DMS 273 treated with DMSO at 0.1 percent for 48 hours (cell line): ENCODE data around the gene UVSSA.
"Not testable (repeated sequence)": the region's sequence is repeated elsewhere in the genome, so short reads cannot be mapped to it uniquely, and the experiment has no call there.

Source experiments
- DNase-seq: peaks from one replicate; lab custom pipeline; 2025; lab: John Stamatoyannopoulos, UW

UVSSA gene

DNA sequence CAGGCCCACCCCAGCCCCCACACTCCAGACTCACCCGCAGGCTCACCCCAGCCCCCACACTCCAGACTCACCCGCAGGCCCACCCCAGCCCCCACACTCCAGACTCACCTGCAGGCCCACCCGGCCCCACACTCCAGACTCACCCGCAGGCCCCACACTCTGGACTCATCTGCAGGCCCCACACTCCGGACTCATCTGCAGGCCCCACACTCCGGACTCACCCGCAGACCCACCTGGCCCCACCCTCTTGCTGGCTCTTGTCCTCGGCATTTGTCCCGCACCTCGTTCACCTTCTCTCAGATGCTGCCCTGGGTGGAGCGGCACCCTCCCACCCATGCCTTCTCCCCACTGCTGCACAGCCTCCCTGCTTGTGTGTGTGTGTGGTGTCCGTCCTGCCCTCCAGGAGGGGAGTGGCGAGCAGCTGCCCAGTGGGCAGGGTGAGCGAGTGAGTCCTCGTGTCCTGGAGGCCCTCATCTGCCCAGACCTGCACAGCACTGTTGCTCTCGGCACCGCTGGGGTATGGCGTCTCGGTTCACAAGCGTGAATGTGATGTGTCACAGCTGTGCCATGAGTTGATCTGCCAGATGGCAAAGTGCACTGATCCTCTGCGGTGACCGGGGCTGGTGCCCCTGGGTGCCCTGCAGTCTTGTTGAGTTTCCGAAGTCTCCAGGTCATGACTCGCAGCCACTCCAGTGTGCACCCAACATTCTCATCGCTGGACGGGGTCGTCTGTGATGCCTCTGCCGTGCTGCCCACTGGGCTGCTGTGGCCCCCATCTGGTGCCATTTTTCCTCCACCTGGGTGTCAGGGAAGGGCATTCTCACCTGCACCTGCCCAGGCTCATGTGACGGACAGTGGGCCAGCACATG is 29.6 kb upstream of the UVSSA start:
- no peak for DNase-seq

DNA sequence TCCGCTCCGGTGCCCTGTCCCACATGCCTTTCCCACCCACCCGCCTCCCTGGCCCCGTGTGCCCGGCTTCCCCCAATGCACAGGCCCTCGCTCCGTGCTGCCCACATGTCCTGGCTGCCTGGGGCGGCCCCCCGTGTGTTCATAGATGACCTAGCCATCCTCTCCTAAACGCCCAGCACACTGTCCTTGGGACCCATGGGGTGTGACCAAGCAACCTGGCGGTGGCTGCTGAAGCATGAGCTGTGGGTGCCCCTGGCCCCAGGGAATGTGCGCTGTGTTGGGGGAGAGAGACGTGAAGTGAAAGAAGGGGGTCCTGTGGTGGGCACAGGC is 29.0 kb upstream of the UVSSA start:
- DNase-seq = no peak

DNA sequence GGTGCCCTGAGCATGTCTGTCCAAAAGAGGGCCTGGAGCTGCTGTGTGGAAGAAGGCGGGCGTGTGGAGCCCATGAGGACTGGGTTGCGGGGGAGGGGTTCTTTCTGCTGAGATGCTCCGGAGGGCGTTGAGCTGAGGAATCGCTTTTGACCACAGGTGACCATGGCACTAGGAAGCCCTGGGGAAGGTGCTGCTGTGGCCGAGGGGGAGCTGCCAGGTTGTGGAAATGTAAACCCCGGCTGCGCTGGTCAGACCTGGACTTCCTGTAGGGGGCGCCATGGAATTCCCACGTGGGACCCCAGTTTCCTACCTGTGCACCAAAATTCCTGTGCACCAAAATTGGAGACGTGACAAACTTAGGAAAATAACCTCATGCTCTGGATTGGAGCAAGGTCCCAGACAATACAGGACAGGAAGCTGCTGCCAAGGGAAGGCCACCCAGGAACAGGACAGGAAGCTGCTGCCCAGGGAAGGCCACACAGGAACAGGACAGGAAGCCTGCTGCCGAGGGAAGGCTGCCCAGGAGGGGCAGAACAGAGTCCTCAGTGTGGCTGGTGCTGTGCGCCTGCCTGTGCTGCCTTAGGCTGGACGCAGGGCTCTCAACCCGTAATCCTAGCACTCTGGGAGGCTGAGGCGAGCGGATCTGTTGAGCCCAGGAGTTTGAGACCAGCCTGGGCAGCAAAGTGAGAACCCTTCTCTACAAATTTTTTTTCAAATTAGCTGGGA is 28.4 kb upstream of the UVSSA start:
- no peak for DNase-seq

DNA sequence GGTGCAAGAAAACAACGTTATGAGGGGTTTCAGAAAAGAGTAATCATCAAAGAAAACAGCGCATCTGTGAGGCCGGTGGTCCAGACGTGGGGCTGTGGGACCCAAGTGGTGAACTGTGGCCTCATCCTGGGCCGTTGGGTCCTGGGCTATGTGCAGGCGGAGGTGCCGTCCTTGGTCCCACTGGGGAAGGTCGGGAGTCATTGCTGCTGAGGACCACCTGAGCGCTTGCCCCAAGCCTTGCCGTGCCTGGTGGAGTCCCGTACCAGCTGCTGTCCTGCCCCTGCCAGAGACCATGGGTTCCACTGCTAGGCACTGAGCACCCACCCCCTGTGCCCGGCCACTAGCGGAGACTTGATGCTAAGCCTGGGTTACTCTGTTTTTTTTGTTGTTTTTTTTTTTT is 25.5 kb upstream of the UVSSA start:
- DNase-seq = no peak

GRCh38 chr4:1321946-1322650 is 24.9 kb upstream of the UVSSA start:
- DNase-seq = no peak

DNA sequence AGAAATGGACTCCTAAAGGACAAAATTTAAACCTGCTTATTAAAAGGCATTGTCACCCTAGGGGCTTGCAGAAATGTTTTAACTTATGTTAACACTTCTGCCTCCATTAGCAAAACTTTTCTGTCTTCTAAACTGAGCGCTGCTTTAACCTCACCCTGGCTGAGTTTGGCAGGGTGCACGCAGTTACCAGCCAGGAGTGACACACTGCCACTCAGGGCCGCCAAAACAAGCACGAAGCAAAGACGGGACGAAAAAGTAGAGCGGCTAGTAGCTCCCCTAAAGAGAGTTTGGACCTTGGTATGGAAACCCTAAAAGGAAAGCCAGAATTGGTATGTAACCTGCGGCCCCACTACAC is 23.8 kb upstream of the UVSSA start:
- DNase-seq = no peak

GRCh38 chr4:1323635-1324442 is 23.2 kb upstream of the UVSSA start:
- DNase-seq = no peak

GRCh38 chr4:1324443-1325175 is 22.4 kb upstream of the UVSSA start:
- DNase-seq = not testable (repeated sequence)

- no peak for DNase-seq
These were observed 21.9 kb upstream of the UVSSA start for GRCh38 chr4:1325176-1325480.

DNA sequence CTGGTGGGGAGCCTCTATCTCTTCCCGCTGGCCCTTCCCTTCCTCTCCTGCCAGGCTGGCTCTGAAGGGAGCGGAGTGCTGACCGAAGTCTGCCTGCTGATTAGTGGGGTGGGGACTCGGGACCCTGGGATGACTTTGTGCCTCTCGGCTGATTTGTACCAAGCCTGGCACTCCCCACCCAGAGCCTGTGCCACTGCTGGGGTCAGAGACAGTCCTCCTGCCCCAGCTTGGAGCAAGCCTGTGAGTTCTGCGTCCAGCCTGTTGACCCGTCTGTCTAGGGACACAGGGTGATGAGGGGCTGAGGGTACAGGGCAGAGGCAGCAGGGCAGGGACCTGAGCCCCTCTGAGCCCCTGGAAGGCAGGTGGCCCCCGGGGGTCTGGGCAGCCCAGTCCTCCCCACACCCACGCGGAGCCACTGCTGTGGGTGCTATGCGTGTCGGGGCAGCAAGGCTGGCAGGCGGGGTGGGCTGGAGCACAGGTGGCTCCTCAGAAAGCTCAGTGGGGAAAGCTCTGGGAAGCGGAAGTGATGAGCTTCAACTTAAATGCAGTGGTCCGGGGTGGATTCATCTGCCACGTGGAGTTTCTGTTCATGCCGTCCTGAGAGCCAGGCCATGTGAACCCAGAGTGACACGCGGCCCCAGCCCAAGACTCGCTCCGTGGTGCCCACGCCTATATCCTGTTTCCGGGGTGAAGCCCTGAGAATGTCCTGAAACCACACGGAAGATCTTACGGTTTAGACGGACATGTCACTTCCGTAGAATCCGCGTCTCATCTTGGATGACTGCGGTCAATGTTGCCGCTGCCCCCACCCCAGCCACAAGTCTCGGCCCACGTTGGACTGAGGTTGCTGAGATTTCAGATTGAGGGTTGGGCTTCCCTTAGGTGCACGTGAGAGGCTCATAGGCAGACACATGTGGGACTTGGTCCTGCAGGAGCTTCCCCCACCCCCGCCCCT is 21.1 kb upstream of the UVSSA start:
- DNase-seq = no peak

- DNase-seq = no peak
These were observed 20.1 kb upstream of the UVSSA start for GRCh38 chr4:1326751-1327525.

DNA sequence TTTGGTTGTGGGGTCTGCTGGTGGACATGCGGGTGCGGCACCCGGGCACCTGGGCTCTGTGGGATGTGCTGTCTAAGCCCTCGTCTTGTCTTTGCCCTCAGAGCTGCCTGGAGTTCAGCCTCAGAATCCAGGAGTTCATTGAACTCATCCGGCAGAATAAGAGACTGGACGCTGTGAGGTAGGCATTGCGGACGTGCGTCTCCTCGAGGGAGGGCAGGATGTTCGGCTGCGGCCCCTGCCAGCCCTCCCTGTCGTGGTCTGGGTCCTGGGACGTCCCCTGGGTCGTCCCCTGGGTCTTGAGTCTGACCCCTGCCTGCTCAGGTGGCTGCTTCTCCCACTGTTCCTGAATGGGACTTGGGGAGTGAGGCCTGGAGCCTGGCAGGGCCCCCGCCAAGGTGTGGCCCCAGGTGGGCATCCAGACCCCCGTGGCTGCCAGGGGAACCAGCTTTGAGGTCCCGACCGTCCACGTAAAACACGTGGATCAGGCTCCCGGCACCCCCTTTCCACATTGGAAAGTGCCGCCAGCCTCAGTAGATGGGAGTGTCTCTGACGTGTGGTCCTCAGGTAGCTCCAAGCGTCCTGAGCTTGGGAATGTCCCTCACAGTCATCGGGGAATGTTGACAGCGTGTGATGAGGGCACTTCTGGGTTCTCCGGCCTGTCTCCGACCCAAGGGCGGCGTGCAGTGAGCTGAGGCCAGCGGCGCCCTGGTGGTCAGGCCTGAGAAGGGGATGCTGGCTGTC is 19.3 kb upstream of the UVSSA start:
- DNase-seq = no peak

GRCh38 chr4:1328267-1329155 is 18.5 kb upstream of the UVSSA start:
- DNase-seq = no peak

- no peak for DNase-seq
These were observed 17.3 kb upstream of the UVSSA start for GRCh38 chr4:1329408-1330371.

GRCh38 chr4:1330761-1331590 is 16.0 kb upstream of the UVSSA start:
- no peak for DNase-seq
